Activated CD8-positive, alpha-beta memory T cell treated with anti-CD3 and anti-CD28 coated beads for 4 hours (primary cell): ENCODE data around the gene RAMP3.
"Not testable (repeated sequence)": the region's sequence is repeated elsewhere in the genome, so short reads cannot be mapped to it uniquely, and the experiment has no call there.

Experiments used
- DNase-seq, 2 donors: peaks; one replicate each; pipeline ENCODE4 v3.0.0-alpha.2; 2020; ENCODE audit warnings: low read depth in 2 of 2

The RAMP3 gene

DNA sequence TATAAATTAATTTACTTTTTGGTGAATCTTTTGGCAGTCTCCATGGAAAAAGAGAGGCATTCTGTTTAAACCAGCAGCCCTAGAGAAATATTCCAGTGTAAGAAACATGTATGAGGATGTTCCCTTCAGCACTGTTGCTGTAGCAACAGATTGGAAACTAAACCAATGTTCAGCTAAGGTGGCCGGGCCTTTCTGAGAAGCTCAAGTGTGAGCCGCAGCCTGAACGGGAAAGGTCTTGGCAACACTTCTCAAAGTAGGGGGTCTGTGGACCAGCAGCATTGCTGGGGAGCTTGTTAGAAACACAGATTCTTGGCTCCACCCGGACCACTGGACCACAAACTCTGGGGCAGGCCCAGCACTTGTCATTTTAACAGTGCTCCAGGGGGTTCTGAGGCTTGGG is 36.2 kb downstream of the RAMP3 start:
- DNase-seq: no peak

- no peak for DNase-seq
These were observed 38.8 kb downstream of the RAMP3 start for GRCh38 chr7:45196374-45196773.

GRCh38 chr7:45197461-45197860 is 39.9 kb downstream of the RAMP3 start:
- DNase-seq: no peak

DNA sequence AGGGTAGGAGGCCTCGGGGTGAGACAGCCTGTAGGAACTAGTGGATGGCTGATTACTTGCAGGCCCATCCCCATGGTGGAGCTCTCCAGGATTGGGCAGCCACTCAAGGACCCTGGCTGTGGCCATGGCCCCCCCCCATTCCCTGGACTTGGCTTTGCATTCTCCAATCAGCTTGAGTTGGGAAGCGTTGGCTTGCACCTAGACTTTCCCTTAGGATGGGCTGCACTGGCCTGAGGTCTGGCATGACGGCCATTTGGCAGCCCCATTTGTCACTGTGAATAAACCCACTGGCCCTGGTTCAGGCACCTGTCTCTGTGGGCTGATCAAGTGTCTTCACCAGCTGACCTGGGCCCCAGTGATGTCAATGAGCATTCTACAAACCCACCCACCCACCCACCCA is 41.4 kb downstream of the RAMP3 start:
- no peak for DNase-seq

DNA sequence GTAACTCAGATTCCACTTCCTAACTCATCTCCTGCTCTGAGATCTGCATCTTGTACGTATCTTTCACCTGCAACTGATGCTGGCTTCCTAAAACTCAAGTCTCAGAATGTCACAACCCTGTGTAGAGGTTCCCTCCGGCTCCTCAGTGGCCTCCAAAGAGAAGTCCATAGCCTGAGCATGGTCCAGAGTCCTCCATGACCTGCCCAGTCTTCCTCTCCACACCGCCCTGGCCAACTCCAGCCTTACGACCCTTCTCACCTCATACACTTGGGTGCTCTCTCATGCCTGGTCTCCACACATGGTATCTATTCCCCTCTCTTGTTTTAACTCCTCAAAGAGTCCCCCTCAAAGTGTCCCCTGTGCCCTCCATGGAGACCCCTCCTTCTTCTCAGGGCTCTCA is 41.9 kb downstream of the RAMP3 start:
- DNase-seq: no peak

DNA sequence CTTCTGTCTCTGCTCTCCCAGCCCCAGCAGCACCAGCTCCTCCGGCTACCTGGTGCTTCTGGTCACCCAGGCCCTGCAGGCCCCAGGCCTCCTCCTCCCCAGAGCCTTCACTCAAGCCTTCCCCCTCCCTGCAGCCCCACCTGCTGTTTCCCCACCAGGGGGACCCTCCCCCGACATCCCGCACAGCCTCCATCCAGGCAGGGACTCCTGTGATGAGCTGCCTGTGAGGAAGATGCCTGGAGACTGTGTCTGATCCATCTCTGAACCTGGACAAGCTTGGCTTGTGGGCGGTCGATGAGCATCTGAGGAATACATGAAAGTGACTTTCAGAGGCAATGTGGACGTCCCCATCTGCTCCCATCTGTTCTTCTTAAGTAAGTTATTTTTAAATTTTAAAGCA is 45.0 kb downstream of the RAMP3 start:
- DNase-seq: no peak

DNA sequence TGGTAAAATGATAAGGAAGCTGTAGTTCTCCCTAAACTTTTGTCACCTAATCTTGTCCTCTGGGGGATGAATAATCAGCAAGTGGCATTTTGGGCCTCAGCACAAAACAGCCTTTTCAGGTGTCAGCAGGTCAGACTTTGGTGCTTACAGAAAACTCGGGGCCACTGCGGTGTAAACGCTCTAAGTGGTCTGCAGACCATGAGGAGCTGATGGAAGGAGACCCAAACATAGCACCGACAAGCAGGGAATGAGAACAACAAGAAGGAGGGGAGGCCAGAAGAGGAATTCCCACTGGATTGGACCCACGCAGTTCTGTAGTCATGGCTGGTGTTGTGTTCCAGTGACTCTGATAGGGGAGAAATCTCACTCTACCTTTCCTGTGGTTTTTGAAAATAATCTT is 45.4 kb downstream of the RAMP3 start:
- no peak for DNase-seq

- no peak for DNase-seq
These were observed 45.9 kb downstream of the RAMP3 start for GRCh38 chr7:45203459-45203858.

DNA sequence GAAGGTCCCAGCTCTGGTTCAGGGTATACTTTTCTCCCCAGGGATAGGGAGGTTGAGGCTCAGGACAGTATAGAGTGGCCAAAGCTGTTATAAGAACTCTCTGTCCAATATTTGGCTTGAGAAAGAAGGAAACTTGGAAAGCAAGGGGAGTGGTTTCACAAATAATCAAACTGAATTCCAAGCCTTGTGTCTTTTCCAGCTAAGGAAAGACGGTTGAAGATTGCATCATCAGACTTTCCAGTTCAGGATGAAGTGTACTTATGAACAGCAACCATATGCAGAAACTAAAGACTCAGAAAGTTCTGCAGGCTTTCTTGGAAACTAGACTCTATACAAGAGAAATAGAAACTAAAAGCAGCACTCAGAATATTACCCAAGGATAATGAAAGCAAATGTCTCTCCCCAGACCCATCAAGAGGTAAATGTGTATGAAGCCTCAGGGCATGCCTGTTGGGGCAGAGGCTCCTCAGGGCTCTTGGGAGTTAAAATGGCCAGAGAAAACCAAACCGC is 46.4 kb downstream of the RAMP3 start:
- DNase-seq: no peak

DNA sequence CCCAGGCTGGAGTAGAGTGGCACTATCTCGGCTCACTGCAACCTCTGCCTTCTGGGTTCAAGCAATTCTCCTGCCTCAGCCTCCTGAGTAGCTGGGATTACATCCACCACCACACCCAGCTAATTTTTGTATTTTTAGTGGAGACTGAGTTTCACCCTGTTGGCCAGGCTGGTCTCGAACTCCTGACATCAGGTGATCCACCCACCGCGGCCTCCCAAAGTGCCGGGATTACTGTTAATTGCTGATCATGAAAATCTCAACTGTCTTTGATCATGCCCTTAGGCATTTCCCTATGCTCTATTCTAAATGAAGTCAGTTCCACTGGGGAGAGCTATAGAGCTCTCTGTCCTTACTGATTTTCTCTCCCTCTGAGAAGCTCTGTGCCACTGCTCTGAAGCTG is 48.7 kb downstream of the RAMP3 start:
- not testable (repeated sequence) for DNase-seq

DNA sequence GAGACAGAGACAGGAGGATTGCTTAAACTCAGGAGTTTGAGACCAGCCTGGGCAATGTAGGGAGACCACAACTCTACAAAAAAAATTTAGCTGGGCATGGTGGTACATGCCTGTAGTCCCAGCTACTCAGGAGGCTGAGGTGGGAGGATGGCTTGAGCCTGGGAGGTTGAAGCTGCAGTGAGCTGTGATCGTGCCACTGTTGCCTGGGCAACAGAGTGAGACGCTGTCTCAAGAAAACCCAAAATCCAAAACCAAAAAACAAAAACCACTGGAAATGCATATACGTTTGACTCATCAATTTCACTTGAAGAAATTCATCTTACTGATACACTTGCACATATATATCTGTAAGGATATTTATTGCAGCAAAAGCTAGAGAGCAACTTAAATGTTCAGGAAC is 52.3 kb downstream of the RAMP3 start:
- DNase-seq: not testable (repeated sequence)

- no peak for DNase-seq
These were observed 53.5 kb downstream of the RAMP3 start for GRCh38 chr7:45211066-45211465.

- no peak for DNase-seq
These were observed 54.4 kb downstream of the RAMP3 start for GRCh38 chr7:45211958-45212357.

DNA sequence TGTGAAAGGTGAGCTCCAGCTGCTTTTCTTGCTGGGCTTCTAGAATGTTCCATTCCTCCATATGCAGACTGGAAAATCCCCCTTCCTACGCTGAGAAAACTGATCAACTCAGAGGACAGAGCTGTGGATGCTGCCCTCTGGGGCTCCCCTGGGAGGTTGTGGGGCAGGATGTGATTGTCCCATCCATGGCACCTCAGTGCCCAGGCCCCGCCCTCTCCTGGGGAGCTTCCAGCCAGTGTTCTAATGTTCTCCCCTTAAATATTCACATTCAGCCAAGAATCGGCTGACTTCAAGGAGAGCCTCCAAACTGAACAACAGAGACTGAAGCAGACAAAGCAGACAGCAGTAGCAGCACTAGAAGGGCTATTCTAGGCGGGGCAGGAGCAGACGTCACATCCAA is 55.0 kb downstream of the RAMP3 start:
- no peak for DNase-seq

DNA sequence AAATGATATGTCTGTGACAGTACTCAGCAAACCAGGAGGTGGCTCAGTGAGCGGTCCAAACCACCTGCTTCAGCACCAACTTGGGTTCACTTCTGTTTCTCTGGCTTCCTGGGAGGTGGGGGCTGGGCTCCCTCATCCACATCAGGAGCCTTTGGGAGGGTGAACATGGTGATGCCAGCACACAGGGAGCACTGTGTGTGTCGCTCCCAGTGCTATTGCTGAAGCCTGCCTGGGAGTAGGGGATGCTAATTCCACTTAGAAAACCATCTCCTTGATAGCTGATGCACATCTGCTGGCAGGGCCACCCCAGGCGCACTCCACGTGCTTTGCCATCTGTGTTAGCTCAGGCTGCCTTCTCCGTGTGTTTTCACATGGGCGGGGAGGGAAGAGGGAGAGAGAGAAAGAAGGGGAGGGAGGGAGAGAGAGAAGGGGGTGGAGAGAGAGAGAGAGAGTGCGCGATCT is 58.0 kb downstream of the RAMP3 start:
- no peak for DNase-seq

GRCh38 chr7:45216181-45216580 is 58.6 kb downstream of the RAMP3 start:
- no peak for DNase-seq

DNA sequence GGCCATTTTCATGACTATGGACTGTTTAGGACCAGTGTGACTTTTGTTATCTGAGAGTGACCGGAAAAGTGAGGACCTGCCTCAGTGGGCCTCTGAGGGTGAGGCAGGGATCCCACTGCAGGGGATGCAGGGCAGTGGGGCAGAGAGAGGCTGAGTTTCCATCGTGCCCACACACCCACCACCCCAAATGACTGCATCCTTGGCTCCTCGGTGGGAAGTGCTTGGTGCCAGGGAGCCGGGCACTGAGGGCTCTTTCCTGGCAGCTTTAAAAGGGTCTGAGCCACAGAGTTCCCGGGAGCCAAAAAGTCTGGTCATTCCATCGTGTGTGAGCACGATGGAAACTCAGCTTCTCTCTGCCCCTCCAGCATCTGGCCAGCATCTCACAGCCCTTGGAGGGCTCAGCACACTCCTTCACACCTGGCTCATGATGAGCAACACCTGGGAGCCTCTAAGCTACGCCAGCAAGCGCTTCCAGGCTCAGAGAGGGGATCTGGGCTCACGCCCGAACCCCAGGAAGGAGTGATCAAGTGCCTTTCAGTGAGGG is 59.1 kb downstream of the RAMP3 start:
- no peak for DNase-seq

DNA sequence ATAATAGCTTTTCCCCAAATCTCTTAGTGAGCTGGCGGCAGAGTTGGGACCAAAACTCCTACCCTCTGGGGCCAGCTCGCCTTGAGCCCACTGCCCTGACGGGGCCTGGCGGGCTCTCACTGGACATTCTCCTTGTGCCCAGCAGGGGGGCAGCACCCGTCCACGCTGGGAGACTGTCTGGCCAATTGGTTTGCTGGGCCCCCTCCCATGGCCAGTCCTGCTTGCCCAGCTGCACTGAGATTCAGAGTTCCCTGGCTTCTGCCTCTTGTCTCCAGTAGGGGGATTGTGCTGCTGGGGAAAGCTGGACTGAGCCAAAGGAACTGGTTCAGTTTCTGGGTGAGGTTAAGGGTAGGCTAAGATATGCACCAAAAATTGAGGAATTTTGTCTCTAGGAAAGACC is 59.8 kb downstream of the RAMP3 start:
- DNase-seq: no peak

- no peak for DNase-seq
These were observed 61.5 kb downstream of the RAMP3 start for GRCh38 chr7:45219130-45219529.

DNA sequence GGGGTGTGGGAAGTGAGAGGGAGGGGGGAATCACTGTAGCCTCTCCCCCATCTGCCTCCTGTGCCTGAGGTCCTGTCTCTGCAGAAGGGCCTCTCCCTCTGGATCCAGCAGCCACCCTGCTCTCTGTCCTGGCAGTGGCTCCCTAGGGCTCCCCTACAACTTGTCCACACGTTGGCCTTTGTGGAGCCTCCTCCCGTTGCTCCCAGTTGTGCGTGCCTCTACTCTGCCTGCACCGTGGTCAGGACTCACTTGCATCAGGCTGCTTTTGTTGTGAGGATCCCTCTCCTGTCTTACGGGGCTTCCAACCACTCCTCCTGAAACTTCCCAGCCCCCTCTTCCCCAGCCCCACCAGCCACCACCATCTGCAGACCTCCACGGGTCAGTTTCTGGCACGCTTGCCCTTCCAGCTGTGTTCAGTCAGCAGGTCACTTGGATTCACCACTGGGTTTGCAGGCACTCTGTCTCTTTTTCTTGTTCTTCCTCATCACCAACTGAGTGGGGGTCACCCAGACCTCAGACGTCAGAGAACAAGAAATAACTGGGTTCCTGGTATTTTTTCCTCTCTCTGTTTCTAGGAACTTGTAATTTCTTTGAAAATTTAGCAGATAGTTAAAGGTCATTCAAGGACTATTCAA is 62.3 kb downstream of the RAMP3 start:
- no peak for DNase-seq

- no peak for DNase-seq
These were observed 63.4 kb downstream of the RAMP3 start for GRCh38 chr7:45220846-45221618.

- DNase-seq: no peak
These were observed 64.5 kb downstream of the RAMP3 start for GRCh38 chr7:45221896-45222604.
